GM19099 (cell line): Measurements from ENCODE around the gene DENND1A.

Source experiments
- POLR2A ChIP-seq: IDR thresholded peaks from 3 replicates; pipeline ENCODE4 v1.6.1; 2011; ENCODE audit warnings: low read depth; ENCODE audit not compliant: insufficient read length; ENCODE audit errors: extremely low read depth

The DENND1A gene, protein sequence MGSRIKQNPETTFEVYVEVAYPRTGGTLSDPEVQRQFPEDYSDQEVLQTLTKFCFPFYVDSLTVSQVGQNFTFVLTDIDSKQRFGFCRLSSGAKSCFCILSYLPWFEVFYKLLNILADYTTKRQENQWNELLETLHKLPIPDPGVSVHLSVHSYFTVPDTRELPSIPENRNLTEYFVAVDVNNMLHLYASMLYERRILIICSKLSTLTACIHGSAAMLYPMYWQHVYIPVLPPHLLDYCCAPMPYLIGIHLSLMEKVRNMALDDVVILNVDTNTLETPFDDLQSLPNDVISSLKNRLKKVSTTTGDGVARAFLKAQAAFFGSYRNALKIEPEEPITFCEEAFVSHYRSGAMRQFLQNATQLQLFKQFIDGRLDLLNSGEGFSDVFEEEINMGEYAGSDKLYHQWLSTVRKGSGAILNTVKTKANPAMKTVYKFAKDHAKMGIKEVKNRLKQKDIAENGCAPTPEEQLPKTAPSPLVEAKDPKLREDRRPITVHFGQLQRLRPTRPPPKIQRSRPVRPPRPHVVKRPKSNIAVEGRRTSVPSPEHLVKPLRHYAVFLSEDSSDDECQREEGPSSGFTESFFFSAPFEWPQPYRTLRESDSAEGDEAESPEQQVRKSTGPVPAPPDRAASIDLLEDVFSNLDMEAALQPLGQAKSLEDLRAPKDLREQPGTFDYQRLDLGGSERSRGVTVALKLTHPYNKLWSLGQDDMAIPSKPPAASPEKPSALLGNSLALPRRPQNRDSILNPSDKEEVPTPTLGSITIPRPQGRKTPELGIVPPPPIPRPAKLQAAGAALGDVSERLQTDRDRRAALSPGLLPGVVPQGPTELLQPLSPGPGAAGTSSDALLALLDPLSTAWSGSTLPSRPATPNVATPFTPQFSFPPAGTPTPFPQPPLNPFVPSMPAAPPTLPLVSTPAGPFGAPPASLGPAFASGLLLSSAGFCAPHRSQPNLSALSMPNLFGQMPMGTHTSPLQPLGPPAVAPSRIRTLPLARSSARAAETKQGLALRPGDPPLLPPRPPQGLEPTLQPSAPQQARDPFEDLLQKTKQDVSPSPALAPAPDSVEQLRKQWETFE

GRCh38 chr9:123929870-123930831 lies at the start of gene DENND1A:
Gene DENND1A, minus strand, starts transcription at chr9:123930126. Its CDS starts 221 bp downstream, at chr9:123929905.
- peak; percentile 60 for TF ChIP-seq POLR2A

GRCh38 chr9:123978981-123979380 lies 49.1 kb upstream of the DENND1A start:
- no peak for TF ChIP-seq POLR2A

DNA sequence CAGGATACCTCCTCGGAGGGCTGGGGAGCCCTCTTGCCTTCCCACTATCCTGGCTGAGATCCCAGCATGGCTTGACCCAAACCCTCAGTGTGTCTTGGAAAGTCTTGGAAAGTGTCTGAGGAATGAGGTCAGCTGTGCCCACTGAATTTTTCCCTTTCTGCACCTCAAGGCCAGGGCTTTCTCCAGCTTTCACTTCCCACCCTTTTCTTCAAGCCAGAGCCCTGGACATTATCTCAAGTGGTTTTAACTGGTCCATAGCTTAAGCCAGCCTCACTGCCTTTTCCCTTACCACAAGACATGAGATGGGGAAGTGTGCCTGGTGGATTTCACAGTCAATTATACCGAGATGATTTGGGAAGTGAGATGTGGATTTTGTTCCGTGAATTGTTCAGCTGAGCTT lies 45.9 kb upstream of the DENND1A start:
- TF ChIP-seq POLR2A = no peak

DNA sequence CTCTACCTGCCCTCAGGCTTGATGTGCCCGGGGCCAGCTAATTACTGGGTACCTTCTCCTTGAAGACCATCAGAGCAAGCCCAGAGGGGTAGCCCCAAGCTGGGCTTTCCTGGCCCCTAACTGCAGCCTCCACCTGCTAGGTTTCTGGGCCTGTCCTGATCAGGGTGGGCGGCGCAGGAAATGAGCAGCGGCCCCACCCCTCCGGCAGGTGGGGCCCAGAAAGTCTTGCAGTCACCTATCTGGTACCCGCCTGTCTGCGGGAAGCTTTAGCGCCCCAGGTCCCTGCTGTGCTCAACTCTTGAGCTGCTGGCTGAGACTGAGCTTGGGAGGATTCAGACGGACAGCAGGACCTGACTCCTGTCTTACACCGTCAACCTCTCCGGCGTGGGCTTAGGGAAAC lies 44.5 kb upstream of the DENND1A start:
- TF ChIP-seq POLR2A = no peak

DNA sequence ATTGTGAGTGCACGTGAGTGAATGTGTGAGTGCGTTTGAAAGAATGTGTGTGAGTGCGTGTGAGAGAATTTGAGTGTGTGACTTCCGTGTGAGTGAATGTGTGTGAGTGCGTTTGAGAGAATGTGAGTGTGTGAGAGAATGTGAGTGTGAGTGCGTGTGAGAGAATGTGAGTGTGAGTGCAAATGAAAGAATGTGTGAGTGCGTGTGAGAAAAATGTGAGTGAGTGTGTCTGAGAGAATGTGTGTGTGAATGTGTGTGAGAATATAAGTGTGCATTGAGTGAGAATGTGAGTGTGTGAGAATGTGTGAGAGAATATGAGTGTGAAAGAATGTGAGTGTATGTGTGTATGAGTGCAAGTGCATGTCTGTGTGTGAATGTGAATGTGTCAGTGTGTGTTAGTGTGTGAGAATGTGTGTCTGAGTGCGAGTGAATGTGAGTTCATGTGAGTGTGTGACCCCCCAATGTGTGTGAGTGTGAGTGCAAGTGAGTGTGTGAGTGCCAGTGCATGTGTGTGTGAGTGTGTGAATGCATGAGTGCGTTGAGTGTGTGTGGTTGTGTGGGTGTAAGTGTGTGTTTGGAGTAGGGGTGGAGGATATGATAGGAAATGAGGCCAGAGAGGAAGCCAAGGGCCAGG lies 43.8 kb upstream of the DENND1A start:
- no peak for TF ChIP-seq POLR2A

GRCh38 chr9:123972618-123973017 lies 42.7 kb upstream of the DENND1A start:
- TF ChIP-seq POLR2A = no peak

GRCh38 chr9:123967323-123967722 lies 37.4 kb upstream of the DENND1A start:
- TF ChIP-seq POLR2A = no peak

- TF ChIP-seq POLR2A = no peak
These were observed 36.1 kb upstream of the DENND1A start for GRCh38 chr9:123965801-123966686.

DNA sequence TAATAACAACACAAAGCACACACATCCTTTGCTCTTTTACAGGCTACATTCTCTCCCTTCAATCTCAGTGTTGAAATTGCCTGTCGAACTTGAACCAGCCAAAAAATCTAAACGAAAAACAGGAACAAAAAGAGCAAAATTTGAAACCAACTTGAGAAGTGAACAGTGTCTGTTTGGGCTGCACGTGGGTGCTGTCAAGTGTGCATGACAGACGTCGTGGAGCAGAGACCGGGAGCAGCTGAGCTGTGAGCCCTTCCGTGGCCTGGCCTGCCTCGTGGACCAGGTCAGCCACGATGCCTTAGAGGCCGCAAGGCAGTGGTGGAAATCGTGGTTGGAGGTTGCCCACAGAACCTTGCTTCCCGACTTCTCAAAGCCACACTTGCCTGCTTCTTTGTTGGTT lies 34.8 kb upstream of the DENND1A start:
- TF ChIP-seq POLR2A = no peak

GRCh38 chr9:123960965-123961364 lies 31.0 kb upstream of the DENND1A start:
- no peak for TF ChIP-seq POLR2A

- no peak for TF ChIP-seq POLR2A
These were observed 30.4 kb upstream of the DENND1A start for GRCh38 chr9:123960366-123960765.

GRCh38 chr9:123959787-123960186 lies 29.9 kb upstream of the DENND1A start:
- no peak for TF ChIP-seq POLR2A

GRCh38 chr9:123957731-123958130 lies 27.8 kb upstream of the DENND1A start:
- no peak for TF ChIP-seq POLR2A
